ENCODE measurements around the gene SPATA2. TPM values are rescaled to one million over a fixed set of nuclear protein-coding genes. Genes with fewer than 3 reads are reported as not detected.
"Not testable (repeated sequence)": the region's sequence is repeated elsewhere in the genome, so short reads cannot be mapped to it uniquely, and the experiment has no call there.

Gene SPATA2
- polyA plus RNA-seq, 5 donors = 7.2 to 9.6 (median 7.8) TPM

- no peak for DNase-seq
Observed at GRCh38 chr20:49862607-49863200, 52.6 kb downstream of the SPATA2 start.

- not testable (repeated sequence) for DNase-seq
Observed at GRCh38 chr20:49861232-49861631, 54.1 kb downstream of the SPATA2 start.

- DNase-seq = no peak
Observed at GRCh38 chr20:49859807-49860206, 55.5 kb downstream of the SPATA2 start.

- DNase-seq = no peak
Observed at GRCh38 chr20:49859011-49859410, 56.3 kb downstream of the SPATA2 start.

GRCh38 chr20:49858076-49858585 lies 57.2 kb downstream of the SPATA2 start:
- DNase-seq = no peak

- DNase-seq = no peak
Observed at GRCh38 chr20:49856904-49857303, 58.4 kb downstream of the SPATA2 start.

GRCh38 chr20:49854190-49854875 lies 61.0 kb downstream of the SPATA2 start:
- DNase-seq = no peak

- no peak for DNase-seq
Observed at GRCh38 chr20:49853640-49854039, 61.7 kb downstream of the SPATA2 start.

Other genes starting within 250 kb of the SPATA2 start
- gene B4GALT5, start 201.7 kb downstream of the SPATA2 start, polyA plus RNA-seq (ENCODE audit: insufficient read depth in 1 of 5, insufficient read length in 5 of 5, low replicate concordance in 1 of 5) = 10 to 100 TPM; 39.7 to 49.2 (median 42.7) TPM
- gene SLC9A8, start 102.7 kb downstream of the SPATA2 start, polyA plus RNA-seq (ENCODE audit: insufficient read depth in 1 of 5, insufficient read length in 5 of 5, low replicate concordance in 1 of 5) = 1 to 10 TPM; 7.4 to 9.2 (median 8.0) TPM
- gene RNF114, start 20.9 kb upstream of the SPATA2 start, polyA plus RNA-seq (ENCODE audit: insufficient read depth in 1 of 5, insufficient read length in 5 of 5, low replicate concordance in 1 of 5) = 10 to 100 TPM; 57.2 to 71.9 (median 65.0) TPM
- gene SNAI1, start 67.5 kb upstream of the SPATA2 start, polyA plus RNA-seq (ENCODE audit: insufficient read depth in 1 of 5, insufficient read length in 5 of 5, low replicate concordance in 1 of 5) = 10 to 100 TPM in 1 of 5 donors, 1 to 10 TPM in 4; 7.7 to 11.8 (median 8.7) TPM
- 100 to 1,000 TPM; 130 to 165 (median 154) TPM for gene UBE2V1, start 197.6 kb upstream of the SPATA2 start, polyA plus RNA-seq (ENCODE audit: insufficient read depth in 1 of 5, insufficient read length in 5 of 5, low replicate concordance in 1 of 5)
- gene PEDS1, start 238.2 kb upstream of the SPATA2 start, polyA plus RNA-seq (ENCODE audit: insufficient read depth in 1 of 5, insufficient read length in 5 of 5, low replicate concordance in 1 of 5) = 10 to 100 TPM; 26.5 to 37.4 (median 27.5) TPM